DND-41 (cell line): ENCODE results near the gene EYA2.

Source experiments
- ATAC-seq: fragments of 200-7000 bp; cut with Tn5 transposase; 3 replicates; pipeline ENCODE4 v1.9.1; 2021; ENCODE audit warnings: low read depth; ENCODE audit not compliant: insufficient read depth
- DNase-seq: peaks from one replicate; pipeline ENCODE4 v3.0.0-alpha.2; 2020
- H2AFZ ChIP-seq: 2 replicates; pipeline ENCODE4 v1.6.0; 2012; ENCODE audit warnings: low read depth, low read length
- H3K27ac ChIP-seq: 2 replicates; pipeline ENCODE4 v1.5.1; 2012; ENCODE audit warnings: low read length, inconsistent platforms
- H3K27me3 ChIP-seq: fragments of 200-600 bp; sonication (generic); 2 replicates; pipeline ENCODE4 v1.6.0; 2012; ENCODE audit warnings: low read length, mild to moderate bottlenecking, inconsistent platforms; ENCODE audit not compliant: insufficient read depth, poor library complexity
- H3K36me3 ChIP-seq: 2 replicates; pipeline ENCODE4 v1.5.1; 2012; ENCODE audit warnings: low read length, inconsistent platforms; ENCODE audit not compliant: insufficient read depth
- H3K4me1 ChIP-seq: 2 replicates; pipeline ENCODE4 v1.5.1; 2012; ENCODE audit warnings: mild to moderate bottlenecking, low read length; ENCODE audit not compliant: insufficient read depth
- H3K4me2 ChIP-seq: 2 replicates; pipeline ENCODE4 v1.6.0; 2012; ENCODE audit warnings: mild to moderate bottlenecking, moderate library complexity, low read length, inconsistent platforms; ENCODE audit not compliant: insufficient read depth
- H3K4me3 ChIP-seq, 2 experiments: fragments of 200-600 bp in 1 of 2; shearing (Covaris generic) in 1 of 2; 2 replicates each; pipeline ENCODE4 v1.5.1; 2012 to 2016; ENCODE audit warnings: inconsistent platforms in 2 of 2, low read length in 2 of 2, mild to moderate bottlenecking in 2 of 2, low read depth in 1 of 2, moderate library complexity in 1 of 2
- H3K79me2 ChIP-seq: 2 replicates; pipeline ENCODE4 v1.6.0; 2012; ENCODE audit warnings: low read length, inconsistent platforms; ENCODE audit not compliant: insufficient read depth
- H3K9ac ChIP-seq: 2 replicates; pipeline ENCODE4 v1.6.0; 2012; ENCODE audit warnings: low read depth, mild to moderate bottlenecking, inconsistent platforms, low read length, moderate library complexity
- H3K9me3 ChIP-seq: 2 replicates; pipeline ENCODE4 v1.5.1; 2012; ENCODE audit warnings: low read length, moderate library complexity, mild to moderate bottlenecking, inconsistent platforms; ENCODE audit not compliant: insufficient read depth, severe bottlenecking
- H4K20me1 ChIP-seq: 2 replicates; pipeline ENCODE4 v1.6.0; 2012; ENCODE audit warnings: low read length; ENCODE audit not compliant: insufficient read depth
- CTCF ChIP-seq: IDR thresholded peaks from 2 replicates; pipeline ENCODE4 v1.5.1; 2012; ENCODE audit warnings: borderline replicate concordance, low read length, moderate library complexity, mild to moderate bottlenecking; ENCODE audit not compliant: poor library complexity, severe bottlenecking; ENCODE audit errors: extremely low read depth
- EZH2 ChIP-seq: IDR thresholded peaks from 3 replicates; pipeline ENCODE4 v1.6.1; 2012; ENCODE audit warnings: borderline replicate concordance, low read depth, mild to moderate bottlenecking, moderate library complexity, low read length, inconsistent platforms; ENCODE audit not compliant: severe bottlenecking

EYA2 gene

GRCh38 chr20:46936415-46937156 lies 41.9 kb downstream of the EYA2 start:
- no peak for ATAC-seq
- H3K27ac ChIP-seq: no peak overlapping the region

GRCh38 chr20:46937157-46937523 lies 42.5 kb downstream of the EYA2 start:
- Histone ChIP-seq H3K27ac (no peak overlapping the region), H2AFZ (no peak overlapping the region), H4K20me1 (0 out of 2 replicates have a peak, but pooled peaks cover 4% of the 10 kb centered on the region), H3K4me3 (no peak overlapping the region), H3K9me3 (no peaks in the 10 kb centered on the region), H3K36me3 (no peaks in the 10 kb centered on the region), H3K4me2 (no peak overlapping the region), H3K9ac (no peak overlapping the region), H3K4me1 (no peaks in the 10 kb centered on the region), H3K79me2 (no peaks in the 10 kb centered on the region), H3K27me3 (peaks cover 13% of the 10 kb centered on the region)
- TF ChIP-seq CTCF (no peak), EZH2 (no peak)
- ATAC-seq: no peak
- no peak for DNase-seq

More at GRCh38 chr20:46936415-46937156, 41.9 kb downstream of the EYA2 start:
- no peaks in the 10 kb centered on the region for H3K36me3 ChIP-seq
- no peak overlapping the region for H3K4me2 ChIP-seq
- no peak overlapping the region for H3K4me3 ChIP-seq
- H3K9me3 ChIP-seq: no peaks in the 10 kb centered on the region
- TF ChIP-seq EZH2 (no peak), CTCF (no peak)
- H3K27me3 ChIP-seq: peaks cover 9% of the 10 kb centered on the region
- no peaks in the 10 kb centered on the region for H3K79me2 ChIP-seq
- no peak overlapping the region for H2AFZ ChIP-seq
- no peak for DNase-seq
- no peaks in the 10 kb centered on the region for H3K4me1 ChIP-seq
- 0 out of 2 replicates have a peak, but pooled peaks cover 4% of the 10 kb centered on the region for H4K20me1 ChIP-seq
- no peak overlapping the region for H3K9ac ChIP-seq

- no peak overlapping the region for H3K4me2 ChIP-seq
- ATAC-seq (no peak), DNase-seq (no peak)
- H3K4me3 ChIP-seq: no peak overlapping the region
- H4K20me1 ChIP-seq: 0 out of 2 replicates have a peak, but pooled peaks cover 4% of the 10 kb centered on the region
- no peak overlapping the region for H2AFZ ChIP-seq
- peaks cover 13% of the 10 kb centered on the region for H3K27me3 ChIP-seq
- H3K36me3 ChIP-seq: no peaks in the 10 kb centered on the region
- no peaks in the 10 kb centered on the region for H3K4me1 ChIP-seq
- H3K79me2 ChIP-seq: no peaks in the 10 kb centered on the region
- no peaks in the 10 kb centered on the region for H3K9me3 ChIP-seq
- no peak overlapping the region for H3K9ac ChIP-seq
- no peak for TF ChIP-seq EZH2
- no peak for TF ChIP-seq CTCF
- H3K27ac ChIP-seq: no peak overlapping the region
Measured at GRCh38 chr20:46937533-46938226, 43.0 kb downstream of the EYA2 start.
